SK-N-MC (cell line): ENCODE measurements around the gene HACD1.

Experiments used
- DNase-seq: peaks from one replicate; pipeline ENCODE4 v3.0.0-alpha.2; 2011; ENCODE audit warnings: low read depth, low spot score
- H3K27ac ChIP-seq: fragments of 200-600 bp; sonication (generic); 2 replicates; pipeline ENCODE4 v1.5.1; 2016; ENCODE audit warnings: mixed run types
- H3K36me3 ChIP-seq: fragments of 200-600 bp; sonication (generic); 2 replicates; pipeline ENCODE4 v1.6.1; 2017; ENCODE audit warnings: antibody characterized with exemption, low read length, mixed read lengths; ENCODE audit not compliant: insufficient read depth
- H3K4me3 ChIP-seq: fragments of 200-600 bp; sonication (generic); 2 replicates; pipeline ENCODE4 v1.5.1; 2016
- H3K9ac ChIP-seq: fragments of 200-600 bp; sonication (generic); 2 replicates; pipeline ENCODE4 v1.8.0; 2017; ENCODE audit warnings: mixed run types, mixed read lengths; ENCODE audit not compliant: insufficient read length
- H3K9me3 ChIP-seq: fragments of 200-600 bp; sonication (generic); 2 replicates; pipeline ENCODE4 v1.6.1; 2017; ENCODE audit warnings: low read depth, mild to moderate bottlenecking, antibody characterized with exemption, low read length, moderate library complexity, mixed read lengths
- EZH2 ChIP-seq: fragments of 200-600 bp; sonication (generic); IDR thresholded peaks from one replicate; pipeline ENCODE4 v1.6.1; 2017; ENCODE audit warnings: antibody characterized with exemption
- FOXP2 ChIP-seq: optimal IDR thresholded peaks from 2 replicates; pipeline ENCODE3; 2011; ENCODE audit warnings: mild to moderate bottlenecking, moderate library complexity; ENCODE audit not compliant: insufficient read depth; ENCODE audit errors: extremely low read length, control extremely low read depth
- POLR2AphosphoS5 ChIP-seq: IDR thresholded peaks from 2 replicates; pipeline ENCODE4 v1.6.1; 2012; ENCODE audit warnings: mild to moderate bottlenecking, low read depth, low read length, borderline replicate concordance

HACD1 gene, protein sequence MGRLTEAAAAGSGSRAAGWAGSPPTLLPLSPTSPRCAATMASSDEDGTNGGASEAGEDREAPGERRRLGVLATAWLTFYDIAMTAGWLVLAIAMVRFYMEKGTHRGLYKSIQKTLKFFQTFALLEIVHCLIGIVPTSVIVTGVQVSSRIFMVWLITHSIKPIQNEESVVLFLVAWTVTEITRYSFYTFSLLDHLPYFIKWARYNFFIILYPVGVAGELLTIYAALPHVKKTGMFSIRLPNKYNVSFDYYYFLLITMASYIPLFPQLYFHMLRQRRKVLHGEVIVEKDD

DNA sequence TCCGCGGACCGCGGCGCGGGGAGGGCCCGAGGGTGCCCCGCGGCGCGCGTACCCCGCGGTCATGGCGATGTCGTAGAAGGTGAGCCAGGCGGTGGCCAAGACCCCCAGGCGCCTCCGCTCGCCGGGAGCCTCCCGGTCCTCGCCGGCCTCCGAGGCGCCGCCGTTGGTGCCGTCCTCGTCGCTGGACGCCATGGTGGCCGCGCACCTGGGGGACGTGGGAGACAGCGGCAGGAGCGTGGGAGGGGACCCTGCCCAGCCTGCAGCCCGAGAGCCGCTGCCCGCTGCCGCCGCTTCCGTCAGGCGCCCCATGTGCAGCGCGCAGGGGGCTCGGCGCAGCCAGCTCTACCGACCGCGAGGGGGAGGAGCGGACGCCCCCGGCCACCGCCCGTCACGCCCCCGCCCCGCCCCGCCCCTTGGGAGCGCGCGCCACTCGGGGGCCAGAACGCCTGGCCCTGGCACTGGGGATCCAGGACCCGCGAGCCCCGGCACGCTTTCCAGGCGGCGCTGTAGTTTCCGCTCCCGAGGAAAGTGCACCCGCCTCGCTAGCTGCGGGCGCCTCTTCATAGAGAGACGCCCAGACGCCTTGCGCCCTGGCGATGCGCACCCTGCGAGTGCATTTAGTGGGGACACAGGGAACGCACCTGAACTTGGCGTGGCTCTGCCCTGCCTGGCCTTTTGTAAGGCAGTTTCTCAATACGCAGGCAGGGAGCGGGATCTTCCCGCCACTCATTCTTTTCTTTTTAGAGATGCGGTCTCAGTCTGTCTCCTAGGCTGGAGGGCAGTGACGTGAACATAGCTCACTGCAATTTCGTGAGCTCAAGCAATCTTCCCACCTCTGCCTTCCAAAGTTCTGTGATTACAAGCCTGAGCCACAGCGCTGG is at the start of gene HACD1:
Gene HACD1 (minus strand): TSS at position 344 of the 881 bp plus-strand sequence. CDS start 35 bp downstream, at position 309.
- no peak within 1 kb of the TSS for H3K27ac ChIP-seq
- peak within 1 kb of the TSS; percentile 76 for H3K4me3 ChIP-seq
- H3K9ac ChIP-seq, result peak within 1 kb of the TSS; percentile 32
- H3K36me3 ChIP-seq, result no peaks in the 10 kb centered on the region
- TF ChIP-seq EZH2 (no peak), FOXP2 (no peak), POLR2AphosphoS5 (no peak; the same call in 1 of the 2 replicates)
- H3K9me3 ChIP-seq, result no peaks in the 10 kb centered on the region
- no peak for DNase-seq

DNA sequence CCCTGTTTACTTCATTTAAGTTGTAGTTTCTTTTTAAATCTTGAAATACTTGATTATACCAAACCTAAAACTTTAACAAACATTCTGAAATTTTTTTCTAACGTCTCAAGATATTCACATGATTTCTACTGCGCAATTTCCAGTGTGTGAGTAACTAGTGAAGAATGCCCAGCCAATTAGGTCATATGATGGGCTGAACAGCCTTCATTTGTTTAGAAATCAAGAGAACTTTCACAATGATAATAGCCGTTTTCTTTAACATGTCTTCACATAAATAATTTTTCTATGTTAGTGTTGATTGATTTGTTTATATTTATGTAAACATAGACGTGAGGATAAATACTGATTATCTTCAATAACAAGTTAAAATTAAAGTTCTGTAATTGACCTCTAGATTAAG is 48.6 kb upstream of the HACD1 start:
- H3K36me3 ChIP-seq, result no peaks in the 10 kb centered on the region
- no peak for DNase-seq
- no peaks in the 10 kb centered on the region for H3K9me3 ChIP-seq
- no peak overlapping the region for H3K9ac ChIP-seq
- H3K27ac ChIP-seq, result no peak overlapping the region
- TF ChIP-seq EZH2 (no peak), FOXP2 (no peak), POLR2AphosphoS5 (no peak)
- H3K4me3 ChIP-seq, result no peak overlapping the region

DNA sequence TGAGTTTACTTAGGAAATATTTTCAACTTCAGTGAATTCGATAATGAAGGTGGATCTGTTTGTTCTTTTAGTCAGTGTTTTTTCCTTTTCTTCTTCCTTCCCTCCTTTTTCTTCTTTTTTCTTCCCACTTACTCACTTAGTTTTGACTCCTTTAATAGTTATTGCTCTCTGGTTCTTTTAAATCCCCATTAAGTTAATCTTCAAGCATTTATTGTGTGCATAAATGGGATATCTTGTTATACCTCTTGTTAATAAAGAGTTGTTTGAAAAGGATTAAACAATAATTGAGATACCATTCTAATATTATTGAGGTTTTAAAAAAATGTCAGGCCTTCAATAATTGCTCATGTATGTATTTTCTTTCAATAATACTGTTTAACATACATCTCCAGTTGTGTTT is 46.3 kb upstream of the HACD1 start:
- Histone ChIP-seq H3K36me3 (no peaks in the 10 kb centered on the region), H3K27ac (no peak overlapping the region), H3K9ac (no peak overlapping the region), H3K9me3 (no peaks in the 10 kb centered on the region), H3K4me3 (no peak overlapping the region)
- DNase-seq, result no peak
- TF ChIP-seq EZH2 (no peak), FOXP2 (no peak)

DNA sequence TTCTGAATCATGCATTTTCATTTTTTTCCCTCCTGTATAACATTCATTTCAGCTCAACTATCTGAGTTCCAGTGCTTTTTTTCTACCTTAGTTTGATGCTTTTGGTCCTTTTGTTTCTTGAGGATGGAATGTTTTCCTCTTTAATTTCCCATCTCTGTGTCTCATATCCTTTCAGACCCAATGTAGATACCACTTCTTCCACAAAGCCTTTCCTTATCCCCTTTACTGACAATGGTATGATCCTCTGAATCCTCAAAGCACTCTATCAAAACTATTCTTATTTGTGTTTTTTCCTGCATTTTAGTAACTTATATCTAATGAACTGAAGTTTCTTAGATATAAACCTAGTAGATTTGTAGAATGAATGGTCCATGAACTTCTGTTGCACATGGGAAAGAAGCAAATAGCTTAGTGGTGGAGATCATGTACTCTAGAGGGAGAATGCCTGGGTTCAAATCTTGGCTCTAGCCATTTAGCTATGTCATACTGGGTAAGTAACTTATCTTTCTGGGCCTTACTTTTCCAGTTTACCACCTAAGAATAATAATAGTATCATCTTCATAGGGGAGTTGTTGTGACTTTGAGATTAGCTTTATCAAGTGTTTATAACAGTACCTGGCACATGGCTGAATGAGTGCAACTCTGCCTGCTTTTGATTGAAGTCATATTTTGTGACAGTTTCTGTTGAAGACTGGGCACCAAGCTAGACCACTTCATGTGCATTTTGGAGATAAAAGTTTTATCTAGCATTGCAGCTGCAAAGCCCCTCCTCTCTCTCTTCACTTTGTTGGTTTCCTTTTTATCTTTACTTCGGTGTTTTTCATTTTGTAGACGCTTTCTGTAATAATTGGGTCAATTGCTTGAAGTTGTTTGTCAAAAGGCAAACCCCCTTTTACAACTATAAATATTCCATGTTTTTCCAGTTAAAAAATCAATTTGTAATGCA is 45.3 kb upstream of the HACD1 start:
- H3K9me3 ChIP-seq, result no peaks in the 10 kb centered on the region
- no peak overlapping the region for H3K27ac ChIP-seq
- DNase-seq, result no peak
- H3K4me3 ChIP-seq, result no peak overlapping the region
- H3K36me3 ChIP-seq, result no peaks in the 10 kb centered on the region
- no peak for TF ChIP-seq POLR2AphosphoS5
- no peak for TF ChIP-seq FOXP2
- TF ChIP-seq EZH2, result no peak
- no peak overlapping the region for H3K9ac ChIP-seq

DNA sequence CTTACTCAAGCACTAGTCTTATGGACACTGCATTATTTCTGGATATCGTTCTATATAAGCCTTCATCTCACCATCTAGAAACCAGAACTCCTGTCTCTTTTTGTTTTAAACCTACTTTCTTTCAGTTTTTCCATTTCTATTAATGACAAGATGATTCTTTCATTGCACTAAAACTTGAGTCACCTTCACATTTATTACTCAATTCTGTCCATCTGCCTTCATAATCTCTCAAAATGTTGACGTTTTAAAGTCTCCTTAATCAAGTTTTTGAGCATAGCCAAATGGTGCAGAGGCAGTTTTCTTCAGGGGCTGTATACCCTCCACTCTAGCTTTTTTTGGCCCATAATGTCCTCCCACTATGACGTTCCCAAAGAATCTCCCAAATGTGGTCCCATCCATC is 44.3 kb upstream of the HACD1 start:
- no peak for TF ChIP-seq EZH2
- TF ChIP-seq POLR2AphosphoS5, result no peak
- no peak for TF ChIP-seq FOXP2
- Histone ChIP-seq H3K36me3 (no peaks in the 10 kb centered on the region), H3K27ac (no peak overlapping the region), H3K4me3 (no peak overlapping the region), H3K9me3 (no peaks in the 10 kb centered on the region), H3K9ac (no peak overlapping the region)
- DNase-seq, result no peak

DNA sequence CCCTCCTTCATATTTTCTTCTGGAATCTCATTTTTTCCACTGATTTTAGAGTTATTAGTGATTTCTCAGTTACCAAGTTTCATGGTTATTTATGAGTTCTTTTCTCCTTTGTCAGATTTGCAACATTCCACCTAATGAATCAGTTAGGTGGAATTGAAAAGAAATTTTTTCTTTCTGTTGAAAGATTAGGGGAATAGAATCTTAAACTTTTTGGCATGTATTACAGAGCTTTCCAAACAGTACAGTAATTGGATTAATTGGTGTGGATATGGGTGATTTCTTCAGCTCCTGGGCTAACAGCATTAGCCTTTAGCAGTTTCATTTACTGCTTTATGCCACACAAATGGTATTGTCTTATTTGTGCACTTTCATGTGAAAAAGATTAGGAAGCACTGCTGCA is 43.7 kb upstream of the HACD1 start:
- Histone ChIP-seq H3K36me3 (no peaks in the 10 kb centered on the region), H3K4me3 (no peak overlapping the region), H3K9me3 (no peaks in the 10 kb centered on the region), H3K27ac (no peak overlapping the region), H3K9ac (no peak overlapping the region)
- TF ChIP-seq FOXP2 (no peak), EZH2 (no peak), POLR2AphosphoS5 (no peak)
- no peak for DNase-seq

DNA sequence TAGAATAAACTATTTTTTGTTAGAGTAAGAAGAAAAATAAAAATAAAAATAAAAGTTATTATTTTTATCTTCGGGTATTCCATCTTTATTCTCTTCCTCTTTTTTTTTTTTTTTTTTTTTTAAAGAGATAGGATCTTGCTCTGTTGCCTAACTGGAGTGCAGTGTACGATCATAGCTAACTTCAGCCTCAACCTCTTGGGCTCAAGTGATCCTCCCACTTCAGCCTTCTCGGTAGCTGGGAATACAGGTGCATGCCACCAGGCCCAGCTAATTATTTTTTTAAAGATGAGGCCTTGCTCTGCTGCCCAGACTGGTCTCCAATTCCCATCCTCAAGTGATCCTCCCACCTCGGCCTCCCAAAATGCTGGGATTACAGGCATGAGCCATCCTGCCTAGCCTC is 42.2 kb upstream of the HACD1 start:
- Histone ChIP-seq H3K9me3 (no peaks in the 10 kb centered on the region; the same call in 1 of the 2 replicates), H3K27ac (no peak overlapping the region), H3K4me3 (no peak overlapping the region), H3K36me3 (no peaks in the 10 kb centered on the region), H3K9ac (no peak overlapping the region)
- no peak for TF ChIP-seq EZH2
- DNase-seq, result no peak

DNA sequence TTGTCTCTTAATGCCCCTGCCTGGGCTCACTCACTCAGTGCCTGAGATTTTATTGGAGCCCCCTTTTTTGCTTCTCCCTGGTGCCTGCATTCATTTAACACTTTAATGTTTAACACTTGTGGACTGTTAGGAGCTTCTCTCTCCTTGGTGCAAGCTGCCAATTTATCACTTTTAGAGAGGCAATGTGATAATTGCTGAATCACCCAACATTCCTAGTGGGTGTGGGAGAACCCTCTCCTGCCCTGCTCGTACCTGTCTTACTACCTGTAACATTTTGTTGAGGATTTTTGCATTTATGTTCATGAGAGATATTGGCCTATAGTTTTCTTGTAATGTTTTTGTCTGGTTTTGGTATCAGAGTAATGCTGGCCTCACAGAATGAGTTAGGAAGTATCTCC is 39.9 kb upstream of the HACD1 start:
- no peak overlapping the region for H3K9ac ChIP-seq
- peaks cover 6% of the 10 kb centered on the region; the same call in 1 of the 2 replicates for H3K36me3 ChIP-seq
- no peak overlapping the region for H3K4me3 ChIP-seq
- H3K9me3 ChIP-seq, result no peaks in the 10 kb centered on the region; the same call in 1 of the 2 replicates
- no peak for DNase-seq
- H3K27ac ChIP-seq, result no peak overlapping the region
- TF ChIP-seq EZH2, result no peak
- no peak for TF ChIP-seq POLR2AphosphoS5
